Measurements from ENCODE around the gene NME4. TPM values are rescaled to one million over a fixed set of nuclear protein-coding genes. Genes with fewer than 3 reads are reported as not detected.

NME4 gene
- total and polyA plus RNA-seq, 11 donors: 37.5 to 103 (median 73.8) TPM

DNA sequence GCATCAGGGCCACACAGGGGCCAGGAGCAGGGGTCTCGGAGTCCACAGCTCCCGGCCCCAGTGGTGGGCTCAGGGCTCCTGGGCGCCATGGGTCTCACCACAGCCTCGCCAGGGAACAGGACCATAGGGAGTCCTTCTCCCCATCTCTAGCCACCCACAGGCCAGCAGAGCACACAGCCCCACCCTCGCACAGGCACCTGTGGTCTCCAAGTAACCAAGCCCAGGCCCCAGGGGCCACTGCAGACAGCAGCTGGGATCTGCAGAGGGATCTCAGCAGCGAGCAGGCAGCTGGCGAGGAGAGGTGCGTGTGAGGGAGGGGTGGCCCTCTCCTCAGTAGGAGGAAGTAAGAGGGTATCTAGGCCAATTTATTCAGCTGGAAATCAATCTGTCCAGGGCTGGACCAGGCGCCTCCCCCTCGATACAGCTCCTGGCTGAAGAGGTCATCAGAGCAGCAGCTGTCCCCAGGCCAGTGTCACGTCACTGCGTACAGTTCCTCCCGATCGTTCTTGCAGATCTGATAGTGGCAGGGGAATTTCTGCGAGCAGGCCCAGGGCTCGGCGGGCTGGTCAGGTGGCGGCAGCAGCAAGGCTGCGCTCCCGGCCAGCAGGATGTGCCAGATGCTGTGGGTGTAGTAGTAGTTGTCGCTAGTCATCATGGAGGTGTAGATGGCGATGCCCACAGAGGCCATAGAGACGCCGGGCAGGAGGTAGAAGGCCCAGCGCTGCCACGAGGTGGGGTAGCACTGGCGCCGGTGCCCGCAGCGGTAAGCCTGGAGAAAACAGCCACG, 25.3 kb upstream of the NME4 start:
- intact Hi-C loops (cut with DNase I): no loop called here
- Histone ChIP-seq H3K27ac (peak overlapping the region in 2 of 12 donors; percentile 68 to 77), H3K4me1 (peaks cover 3 to 22% (median 15%) of the 10 kb centered on the region in 12 donors), H3K4me3 (no peak overlapping the region), H3K27me3 (no peaks in the 10 kb centered on the region), H3K9me3 (no peaks in the 10 kb centered on the region), H3K36me3 (peaks cover 0 to 78% (median 52%) of the 10 kb centered on the region in 9 donors)
- DNase-seq (peak in 1 of 5 donors; percentile 63), ATAC-seq (no peak)
- 84 to 90% (median 88%) methylated on average over 22 to 31 of the region's 31 CpGs for WGBS, 4 donors
- no peak for TF ChIP-seq POLR2A (IDR thresholded peaks at IDR 0.05)
- TF ChIP-seq, protein P1, sequence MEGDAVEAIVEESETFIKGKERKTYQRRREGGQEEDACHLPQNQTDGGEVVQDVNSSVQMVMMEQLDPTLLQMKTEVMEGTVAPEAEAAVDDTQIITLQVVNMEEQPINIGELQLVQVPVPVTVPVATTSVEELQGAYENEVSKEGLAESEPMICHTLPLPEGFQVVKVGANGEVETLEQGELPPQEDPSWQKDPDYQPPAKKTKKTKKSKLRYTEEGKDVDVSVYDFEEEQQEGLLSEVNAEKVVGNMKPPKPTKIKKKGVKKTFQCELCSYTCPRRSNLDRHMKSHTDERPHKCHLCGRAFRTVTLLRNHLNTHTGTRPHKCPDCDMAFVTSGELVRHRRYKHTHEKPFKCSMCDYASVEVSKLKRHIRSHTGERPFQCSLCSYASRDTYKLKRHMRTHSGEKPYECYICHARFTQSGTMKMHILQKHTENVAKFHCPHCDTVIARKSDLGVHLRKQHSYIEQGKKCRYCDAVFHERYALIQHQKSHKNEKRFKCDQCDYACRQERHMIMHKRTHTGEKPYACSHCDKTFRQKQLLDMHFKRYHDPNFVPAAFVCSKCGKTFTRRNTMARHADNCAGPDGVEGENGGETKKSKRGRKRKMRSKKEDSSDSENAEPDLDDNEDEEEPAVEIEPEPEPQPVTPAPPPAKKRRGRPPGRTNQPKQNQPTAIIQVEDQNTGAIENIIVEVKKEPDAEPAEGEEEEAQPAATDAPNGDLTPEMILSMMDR (IDR thresholded peaks at IDR 0.05): no peak

DNA sequence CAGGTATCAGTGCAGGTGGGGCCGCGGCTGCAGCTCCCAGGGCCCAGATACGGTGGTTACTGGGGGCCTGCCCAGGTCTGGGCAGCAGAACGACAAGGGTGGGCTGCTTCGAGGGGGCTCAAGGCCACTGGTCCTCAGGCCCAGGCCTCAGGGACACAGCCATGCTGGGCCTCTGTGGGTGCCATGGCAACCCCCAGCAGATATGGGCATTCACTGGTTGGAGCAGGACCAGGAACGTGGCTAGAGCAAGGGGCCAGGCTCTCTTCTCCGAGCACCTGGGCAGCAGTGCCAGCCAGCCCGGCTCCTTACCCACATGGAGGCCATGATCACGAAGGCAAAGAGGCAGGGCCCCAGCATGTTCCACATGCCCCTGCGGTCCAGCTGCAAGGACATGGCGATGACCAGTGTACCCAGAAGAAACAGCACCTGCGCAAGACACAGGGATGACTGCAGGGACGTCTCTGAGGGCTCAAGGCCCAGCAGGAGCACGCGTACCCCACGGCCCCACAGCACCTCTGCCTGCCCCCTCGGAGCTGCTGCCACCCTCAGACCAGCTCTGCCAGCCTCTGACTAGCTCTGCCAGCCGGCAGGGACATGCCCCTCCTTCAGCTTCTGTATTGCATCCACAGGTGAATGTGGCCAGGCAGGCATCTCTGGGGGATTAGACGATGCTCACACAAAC, 24.6 kb upstream of the NME4 start:
- TF ChIP-seq, protein P1 (IDR thresholded peaks at IDR 0.05): no peak
- TF ChIP-seq POLR2A (IDR thresholded peaks at IDR 0.05): no peak

DNA sequence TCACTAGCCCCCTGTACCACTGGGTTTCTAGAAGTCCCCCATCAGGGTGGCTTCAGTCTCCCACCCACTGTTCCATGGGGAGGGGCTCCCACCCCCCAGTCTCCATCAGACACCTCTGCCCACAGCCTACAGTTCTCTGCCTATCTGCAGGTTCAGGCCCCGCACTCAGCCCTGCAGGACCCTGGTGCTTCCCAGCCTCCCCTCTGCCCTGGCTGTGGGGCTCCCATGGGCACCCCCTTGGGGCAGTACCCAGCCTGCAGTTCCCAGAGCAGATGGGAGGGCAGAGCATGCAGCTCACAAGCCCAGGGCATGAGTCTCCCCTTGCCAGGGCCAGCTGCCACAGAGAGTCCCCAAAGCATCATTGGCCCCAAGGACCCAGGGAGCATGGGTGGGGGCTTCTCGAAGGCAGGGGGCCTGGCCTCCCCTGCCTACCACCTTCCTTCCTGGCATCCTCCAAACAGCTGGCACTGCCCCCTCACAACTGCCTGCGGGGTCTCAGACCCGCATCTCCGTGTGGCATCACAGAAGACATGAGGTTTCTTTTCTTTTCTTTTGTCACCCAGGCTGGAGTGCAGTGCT, 23.9 kb upstream of the NME4 start:
- Histone ChIP-seq H3K9me3 (no peaks in the 10 kb centered on the region), H3K27ac (no peak overlapping the region), H3K4me3 (no peak overlapping the region), H3K4me1 (peaks cover 3 to 22% (median 15%) of the 10 kb centered on the region in 12 donors), H3K27me3 (no peaks in the 10 kb centered on the region), H3K36me3 (peaks cover 0 to 75% (median 40%) of the 10 kb centered on the region in 9 donors)
- DNase-seq (peak in 1 of 5 donors; percentile 57), ATAC-seq (no peak)
- WGBS, 4 donors: 78 to 91% (median 81%) methylated on average over 5 of the region's 5 CpGs
- intact Hi-C loops (cut with DNase I): no loop called here
- TF ChIP-seq, protein P1 (IDR thresholded peaks at IDR 0.05): no peak
- no peak for TF ChIP-seq POLR2A (IDR thresholded peaks at IDR 0.05)

More for the DNA sequence above, 24.6 kb upstream of the NME4 start:
- H3K9me3 ChIP-seq: no peaks in the 10 kb centered on the region
- peaks cover 0 to 78% (median 47%) of the 10 kb centered on the region in 9 donors for H3K36me3 ChIP-seq
- no peak overlapping the region for H3K4me3 ChIP-seq
- 91 to 94% (median 93%) methylated on average over 10 to 19 of the region's 19 CpGs for WGBS, 4 donors
- H3K4me1 ChIP-seq: peaks cover 3 to 22% (median 15%) of the 10 kb centered on the region in 12 donors
- no peak for ATAC-seq
- peak in 1 of 5 donors; percentile 62 for DNase-seq
- intact Hi-C loops (cut with DNase I): no loop called here
- no peak overlapping the region for H3K27ac ChIP-seq
- no peaks in the 10 kb centered on the region for H3K27me3 ChIP-seq
